GM21737 (cell line): ENCODE measurements around the gene CFAP54.
"Not testable (repeated sequence)": the region's sequence is repeated elsewhere in the genome, so short reads cannot be mapped to it uniquely, and the experiment has no call there.

Source experiments
- ATAC-seq: cut with Tn5 transposase; IDR thresholded peaks from one replicate; pipeline ENCODE4 v1.9.1; 2021; ENCODE audit warnings: mild to moderate bottlenecking, moderate library complexity; ENCODE audit not compliant: unreplicated experiment

The CFAP54 gene

GRCh38 chr12:96471368-96472050 lies 17.9 kb upstream of the CFAP54 start:
- no peak for ATAC-seq

GRCh38 chr12:96472384-96472783 lies 17.0 kb upstream of the CFAP54 start:
- ATAC-seq = no peak

GRCh38 chr12:96473394-96474093 lies 15.8 kb upstream of the CFAP54 start:
- ATAC-seq = no peak

- no peak for ATAC-seq
Observed at GRCh38 chr12:96474206-96474605, 15.2 kb upstream of the CFAP54 start.

GRCh38 chr12:96478011-96478410 lies 11.4 kb upstream of the CFAP54 start:
- ATAC-seq = no peak

- ATAC-seq = no peak
Observed at GRCh38 chr12:96482086-96482485, 7.3 kb upstream of the CFAP54 start.

GRCh38 chr12:96483116-96483515 lies 6.3 kb upstream of the CFAP54 start:
- no peak for ATAC-seq

- ATAC-seq = no peak
Observed at GRCh38 chr12:96486751-96487613, 2.4 kb upstream of the CFAP54 start.

GRCh38 chr12:96487634-96488033 lies 1.7 kb upstream of the CFAP54 start:
- ATAC-seq = no peak

GRCh38 chr12:96493106-96493505 lies 3.7 kb downstream of the CFAP54 start:
- ATAC-seq = no peak

GRCh38 chr12:96494154-96494553 lies 4.8 kb downstream of the CFAP54 start:
- not testable (repeated sequence) for ATAC-seq

- no peak for ATAC-seq
Observed at GRCh38 chr12:96495155-96495554, 5.8 kb downstream of the CFAP54 start.

GRCh38 chr12:96495841-96496545 lies 6.6 kb downstream of the CFAP54 start:
- ATAC-seq = peak; percentile 62

- ATAC-seq = no peak
Observed at GRCh38 chr12:96496944-96497343, 7.6 kb downstream of the CFAP54 start.

GRCh38 chr12:96497855-96498254 lies 8.5 kb downstream of the CFAP54 start:
- no peak for ATAC-seq

- peak; percentile 25 for ATAC-seq
Observed at GRCh38 chr12:96500693-96501092, 11.3 kb downstream of the CFAP54 start.

GRCh38 chr12:96501133-96501761 lies 11.9 kb downstream of the CFAP54 start:
- ATAC-seq = peak; percentile 74

- ATAC-seq = no peak
Observed at GRCh38 chr12:96501908-96502307, 12.5 kb downstream of the CFAP54 start.

GRCh38 chr12:96502477-96502876 lies 13.1 kb downstream of the CFAP54 start:
- no peak for ATAC-seq

- ATAC-seq = no peak
Observed at GRCh38 chr12:96502949-96503532, 13.7 kb downstream of the CFAP54 start.
